ENCODE results near the gene BMP10.

BMP10 gene

DNA sequence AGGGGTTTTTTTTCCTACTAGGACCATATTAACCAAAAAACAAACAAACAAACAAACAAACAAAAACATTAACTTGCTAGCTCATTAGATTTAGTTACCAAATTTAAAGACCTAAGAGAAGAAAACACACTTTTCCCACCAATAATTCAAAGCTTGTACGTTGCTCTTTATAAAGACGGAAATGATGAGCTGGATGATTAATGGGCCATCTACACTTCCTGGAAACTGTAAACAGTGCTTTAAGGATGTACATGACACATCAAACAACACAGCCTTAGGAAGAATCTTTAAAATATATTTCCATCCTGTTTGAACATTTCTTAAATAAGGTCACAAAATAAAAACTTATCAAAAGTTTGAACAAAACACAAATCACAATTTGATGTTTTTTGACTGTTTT is 982 bp downstream of the BMP10 start:
- H3K4me3 ChIP-seq (ENCODE audit: low read depth, low read length): no peak overlapping the region
- H3K9ac ChIP-seq (ENCODE audit: low read depth, low read length): no peak overlapping the region
- no peaks in the 10 kb centered on the region for H3K9me3 ChIP-seq (ENCODE audit: control insufficient read depth, insufficient read depth, low read length)
- H3K4me1 ChIP-seq (ENCODE audit: control insufficient read depth, insufficient read depth, low read length): no peaks in the 10 kb centered on the region
- no peaks in the 10 kb centered on the region for H3K27me3 ChIP-seq (ENCODE audit: control insufficient read depth, insufficient read depth, low read length)
- no peak overlapping the region for H3K27ac ChIP-seq (ENCODE audit: low read depth, low read length)
- H3K36me3 ChIP-seq (ENCODE audit: control insufficient read depth, insufficient read depth, low read length): no peaks in the 10 kb centered on the region

GRCh38 chr2:68865108-68865507 is 6.1 kb downstream of the BMP10 start:
- H3K4me1 ChIP-seq (ENCODE audit: control insufficient read depth, insufficient read depth, low read length): peaks cover 3% of the 10 kb centered on the region; the same call in 1 of the 2 replicates
- no peak overlapping the region for H3K9ac ChIP-seq (ENCODE audit: low read depth, low read length)
- H3K4me3 ChIP-seq (ENCODE audit: low read depth, low read length): no peak overlapping the region
- H3K27me3 ChIP-seq (ENCODE audit: control insufficient read depth, insufficient read depth, low read length): no peaks in the 10 kb centered on the region
- H3K9me3 ChIP-seq (ENCODE audit: control insufficient read depth, insufficient read depth, low read length): no peaks in the 10 kb centered on the region
- no peaks in the 10 kb centered on the region for H3K36me3 ChIP-seq (ENCODE audit: control insufficient read depth, insufficient read depth, low read length)
- no peak overlapping the region for H3K27ac ChIP-seq (ENCODE audit: low read depth, low read length)

- Histone ChIP-seq H3K9ac (ENCODE audit: low read depth, low read length) (no peak overlapping the region), H3K9me3 (ENCODE audit: control insufficient read depth, insufficient read depth, low read length) (no peaks in the 10 kb centered on the region)
These were observed 7.2 kb downstream of the BMP10 start for GRCh38 chr2:68863996-68864395.

DNA sequence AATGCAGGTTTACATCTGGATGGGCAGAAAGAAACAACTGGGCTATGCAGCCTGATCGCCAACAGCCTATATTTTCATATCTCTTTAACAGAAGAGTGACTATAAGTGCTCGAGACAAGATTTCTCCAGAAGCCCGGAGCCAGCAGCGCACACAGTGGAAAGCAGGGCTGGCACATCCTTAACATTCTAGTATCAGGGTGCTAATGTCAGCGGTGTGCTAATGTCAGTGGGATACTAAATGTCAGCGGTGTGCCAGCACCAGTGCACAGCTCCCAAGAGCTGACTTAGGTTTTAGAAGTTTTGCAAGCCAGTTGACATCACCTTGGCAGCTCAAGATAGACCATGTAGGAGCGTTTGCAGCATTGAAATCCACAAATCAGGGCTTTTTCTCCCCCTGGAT is 8.3 kb downstream of the BMP10 start:
- H3K27me3 ChIP-seq (ENCODE audit: control insufficient read depth, insufficient read depth, low read length): no peaks in the 10 kb centered on the region
- peaks cover 10% of the 10 kb centered on the region; the same call in 1 of the 2 replicates for H3K4me1 ChIP-seq (ENCODE audit: control insufficient read depth, insufficient read depth, low read length)
- no peak overlapping the region for H3K4me3 ChIP-seq (ENCODE audit: low read depth, low read length)
- H3K9me3 ChIP-seq (ENCODE audit: control insufficient read depth, insufficient read depth, low read length): no peaks in the 10 kb centered on the region
- no peaks in the 10 kb centered on the region for H3K36me3 ChIP-seq (ENCODE audit: control insufficient read depth, insufficient read depth, low read length)
- no peak overlapping the region for H3K9ac ChIP-seq (ENCODE audit: low read depth, low read length)
- no peak overlapping the region for H3K27ac ChIP-seq (ENCODE audit: low read depth, low read length)

More at GRCh38 chr2:68863996-68864395, 7.2 kb downstream of the BMP10 start:
- H3K4me3 ChIP-seq (ENCODE audit: low read depth, low read length): no peak overlapping the region
- H3K4me1 ChIP-seq (ENCODE audit: control insufficient read depth, insufficient read depth, low read length): peaks cover 3% of the 10 kb centered on the region; the same call in 1 of the 2 replicates
- no peaks in the 10 kb centered on the region for H3K27me3 ChIP-seq (ENCODE audit: control insufficient read depth, insufficient read depth, low read length)
- H3K27ac ChIP-seq (ENCODE audit: low read depth, low read length): no peak overlapping the region
- no peaks in the 10 kb centered on the region for H3K36me3 ChIP-seq (ENCODE audit: control insufficient read depth, insufficient read depth, low read length)

DNA sequence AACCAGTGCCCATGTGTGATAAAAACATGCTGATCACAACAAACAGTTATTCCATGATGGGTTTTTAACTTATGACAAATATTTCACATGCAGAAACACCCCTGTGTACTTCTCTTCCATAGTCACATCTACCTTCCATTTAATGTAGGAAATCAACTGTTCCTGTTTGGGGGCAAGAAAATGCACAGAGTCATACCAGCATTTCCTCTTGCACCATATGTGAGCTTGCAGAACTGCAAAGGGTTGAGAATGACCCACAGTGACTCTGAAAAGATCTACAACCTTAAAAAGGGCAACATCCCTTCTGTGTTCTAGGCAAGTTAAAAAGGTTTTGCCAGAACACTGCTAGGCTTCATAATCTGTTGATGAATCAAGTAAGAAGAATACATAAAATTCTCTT is 9.9 kb downstream of the BMP10 start:
- peaks cover 10% of the 10 kb centered on the region; the same call in 1 of the 2 replicates for H3K4me1 ChIP-seq (ENCODE audit: control insufficient read depth, insufficient read depth, low read length)
- no peaks in the 10 kb centered on the region for H3K9me3 ChIP-seq (ENCODE audit: control insufficient read depth, insufficient read depth, low read length)
- no peaks in the 10 kb centered on the region for H3K27me3 ChIP-seq (ENCODE audit: control insufficient read depth, insufficient read depth, low read length)
- H3K36me3 ChIP-seq (ENCODE audit: control insufficient read depth, insufficient read depth, low read length): no peaks in the 10 kb centered on the region
- no peak overlapping the region for H3K9ac ChIP-seq (ENCODE audit: low read depth, low read length)
- H3K4me3 ChIP-seq (ENCODE audit: low read depth, low read length): no peak overlapping the region
- H3K27ac ChIP-seq (ENCODE audit: low read depth, low read length): no peak overlapping the region

DNA sequence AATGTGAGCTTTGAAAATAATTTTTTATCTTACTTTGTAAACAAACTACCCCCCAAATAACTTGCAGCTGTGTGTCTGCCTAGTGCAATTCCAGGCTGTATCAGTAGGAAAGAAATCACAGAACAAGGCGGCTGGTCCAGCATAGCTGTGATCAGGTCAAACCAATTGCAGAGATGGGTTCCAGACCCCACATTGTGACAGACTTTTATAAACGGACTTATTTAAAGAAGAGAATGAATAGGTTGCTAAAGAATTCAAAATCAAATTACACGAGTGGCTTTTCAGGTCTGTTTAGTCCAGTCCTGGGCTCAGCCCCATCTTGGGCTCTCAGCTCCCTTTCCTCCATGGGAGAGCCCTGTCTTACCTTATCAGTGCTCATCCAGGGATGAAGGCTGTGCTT is 11.1 kb downstream of the BMP10 start:
- H3K9me3 ChIP-seq (ENCODE audit: control insufficient read depth, insufficient read depth, low read length): no peaks in the 10 kb centered on the region
- no peaks in the 10 kb centered on the region for H3K27me3 ChIP-seq (ENCODE audit: control insufficient read depth, insufficient read depth, low read length)
- no peaks in the 10 kb centered on the region for H3K36me3 ChIP-seq (ENCODE audit: control insufficient read depth, insufficient read depth, low read length)
- H3K4me3 ChIP-seq (ENCODE audit: low read depth, low read length): no peak overlapping the region
- peaks cover 10% of the 10 kb centered on the region; the same call in 1 of the 2 replicates for H3K4me1 ChIP-seq (ENCODE audit: control insufficient read depth, insufficient read depth, low read length)
- H3K27ac ChIP-seq (ENCODE audit: low read depth, low read length): no peak overlapping the region
- H3K9ac ChIP-seq (ENCODE audit: low read depth, low read length): no peak overlapping the region

- Histone ChIP-seq H3K27ac (ENCODE audit: low read depth, low read length) (no peak overlapping the region), H3K9ac (ENCODE audit: low read depth, low read length) (no peak overlapping the region), H3K9me3 (ENCODE audit: control insufficient read depth, insufficient read depth, low read length) (no peaks in the 10 kb centered on the region), H3K4me3 (ENCODE audit: low read depth, low read length) (no peak overlapping the region), H3K27me3 (ENCODE audit: control insufficient read depth, insufficient read depth, low read length) (no peaks in the 10 kb centered on the region), H3K4me1 (ENCODE audit: control insufficient read depth, insufficient read depth, low read length) (peaks cover 10% of the 10 kb centered on the region; the same call in 1 of the 2 replicates), H3K36me3 (ENCODE audit: control insufficient read depth, insufficient read depth, low read length) (no peaks in the 10 kb centered on the region)
These were observed 13.2 kb downstream of the BMP10 start for GRCh38 chr2:68857855-68858456.

GRCh38 chr2:68857202-68857845 is 13.9 kb downstream of the BMP10 start:
- Histone ChIP-seq H3K27ac (ENCODE audit: low read depth, low read length) (no peak overlapping the region), H3K4me3 (ENCODE audit: low read depth, low read length) (no peak overlapping the region), H3K4me1 (ENCODE audit: control insufficient read depth, insufficient read depth, low read length) (peaks cover 10% of the 10 kb centered on the region; the same call in 1 of the 2 replicates), H3K9ac (ENCODE audit: low read depth, low read length) (no peak overlapping the region), H3K27me3 (ENCODE audit: control insufficient read depth, insufficient read depth, low read length) (no peaks in the 10 kb centered on the region), H3K9me3 (ENCODE audit: control insufficient read depth, insufficient read depth, low read length) (no peaks in the 10 kb centered on the region), H3K36me3 (ENCODE audit: control insufficient read depth, insufficient read depth, low read length) (no peaks in the 10 kb centered on the region)

- H3K9me3 ChIP-seq (ENCODE audit: control insufficient read depth, insufficient read depth, low read length): no peaks in the 10 kb centered on the region
- H3K27me3 ChIP-seq (ENCODE audit: control insufficient read depth, insufficient read depth, low read length): no peaks in the 10 kb centered on the region
- H3K4me3 ChIP-seq (ENCODE audit: low read depth, low read length): no peak overlapping the region
- H3K36me3 ChIP-seq (ENCODE audit: control insufficient read depth, insufficient read depth, low read length): no peaks in the 10 kb centered on the region
- H3K4me1 ChIP-seq (ENCODE audit: control insufficient read depth, insufficient read depth, low read length): peaks cover 10% of the 10 kb centered on the region; the same call in 1 of the 2 replicates
- H3K27ac ChIP-seq (ENCODE audit: low read depth, low read length): no peak overlapping the region
- no peak overlapping the region for H3K9ac ChIP-seq (ENCODE audit: low read depth, low read length)
These were observed 15.6 kb downstream of the BMP10 start for GRCh38 chr2:68855550-68855949.

- no peaks in the 10 kb centered on the region for H3K36me3 ChIP-seq (ENCODE audit: control insufficient read depth, insufficient read depth, low read length)
- peaks cover 7% of the 10 kb centered on the region; the same call in 1 of the 2 replicates for H3K4me1 ChIP-seq (ENCODE audit: control insufficient read depth, insufficient read depth, low read length)
- H3K27ac ChIP-seq (ENCODE audit: low read depth, low read length): no peak overlapping the region
- H3K4me3 ChIP-seq (ENCODE audit: low read depth, low read length): no peak overlapping the region
- no peaks in the 10 kb centered on the region for H3K27me3 ChIP-seq (ENCODE audit: control insufficient read depth, insufficient read depth, low read length)
- no peaks in the 10 kb centered on the region for H3K9me3 ChIP-seq (ENCODE audit: control insufficient read depth, insufficient read depth, low read length)
- H3K9ac ChIP-seq (ENCODE audit: low read depth, low read length): no peak overlapping the region
These were observed 16.7 kb downstream of the BMP10 start for GRCh38 chr2:68854476-68854875.

GRCh38 chr2:68853915-68854314 is 17.3 kb downstream of the BMP10 start:
- Histone ChIP-seq H3K27me3 (ENCODE audit: control insufficient read depth, insufficient read depth, low read length) (no peaks in the 10 kb centered on the region), H3K9ac (ENCODE audit: low read depth, low read length) (no peak overlapping the region), H3K4me1 (ENCODE audit: control insufficient read depth, insufficient read depth, low read length) (peaks cover 7% of the 10 kb centered on the region; the same call in 1 of the 2 replicates), H3K27ac (ENCODE audit: low read depth, low read length) (no peak overlapping the region), H3K9me3 (ENCODE audit: control insufficient read depth, insufficient read depth, low read length) (no peaks in the 10 kb centered on the region), H3K4me3 (ENCODE audit: low read depth, low read length) (no peak overlapping the region), H3K36me3 (ENCODE audit: control insufficient read depth, insufficient read depth, low read length) (no peaks in the 10 kb centered on the region)
